Glutamatergic neuron (in vitro differentiated cells): ENCODE measurements around the gene KCNIP1. TPM values are rescaled to one million over a fixed set of nuclear protein-coding genes. Genes with fewer than 3 reads are reported as not detected.

Source experiments
- DNase-seq: peaks from one replicate; pipeline ENCODE4 v3.0.0; 2022
- H3K27ac Mint-ChIP-seq: one replicate; pipeline ENCODE4 v1.8.0; 2020; ENCODE audit warnings: mild to moderate bottlenecking, mixed read lengths, inconsistent platforms; ENCODE audit not compliant: unreplicated experiment
- H3K27me3 Mint-ChIP-seq: one replicate; pipeline ENCODE4 v1.8.0; 2020; ENCODE audit warnings: mild to moderate bottlenecking, moderate library complexity, mixed read lengths, inconsistent platforms; ENCODE audit not compliant: unreplicated experiment
- H3K36me3 Mint-ChIP-seq: one replicate; pipeline ENCODE4 v1.8.0; 2020; ENCODE audit warnings: mild to moderate bottlenecking, mixed read lengths, inconsistent platforms; ENCODE audit not compliant: unreplicated experiment
- H3K4me1 Mint-ChIP-seq: one replicate; pipeline ENCODE4 v1.8.0; 2020; ENCODE audit warnings: mild to moderate bottlenecking, low read depth, mixed read lengths, inconsistent platforms; ENCODE audit not compliant: unreplicated experiment
- H3K4me3 Mint-ChIP-seq: one replicate; pipeline ENCODE4 v1.8.0; 2020; ENCODE audit warnings: mild to moderate bottlenecking, mixed read lengths, inconsistent platforms; ENCODE audit not compliant: unreplicated experiment
- H3K9me3 Mint-ChIP-seq: one replicate; pipeline ENCODE4 v1.8.0; 2020; ENCODE audit warnings: mild to moderate bottlenecking, moderate library complexity, mixed read lengths, inconsistent platforms; ENCODE audit not compliant: unreplicated experiment
- CTCF ChIP-seq: fragments of 200-600 bp; sonication (generic); IDR thresholded peaks from one replicate; pipeline ENCODE4 v1.5.0; 2021; ENCODE audit not compliant: partially characterized antibody, unreplicated experiment
- total RNA-seq: library from RNA; stranded (reverse); fragmentation: NEBNext Ultra II Directional; extraction: Animal tissue kit (Norgen Biotek cat#: 25700); gene quantifications from one replicate; pipeline ENCODE4 v1.2.1, GENCODE V29; 2021; ENCODE audit not compliant: unreplicated experiment

Gene KCNIP1
- total RNA-seq, 1 donor from 2014 or later: 0.47 TPM

GRCh38 chr5:170563824-170564567, 60.2 kb downstream of the KCNIP1 start:
- Mint-ChIP-seq H3K36me3 (no peaks in the 10 kb centered on the region), H3K27ac (no peak overlapping the region), H3K9me3 (peaks cover 3% of the 10 kb centered on the region), H3K27me3 (no peaks in the 10 kb centered on the region), H3K4me1 (peaks cover 5% of the 10 kb centered on the region), H3K4me3 (no peak overlapping the region)
- TF ChIP-seq CTCF: no peak
- no peak for DNase-seq

GRCh38 chr5:170565072-170565471, 61.3 kb downstream of the KCNIP1 start:
- Mint-ChIP-seq H3K27ac (no peak overlapping the region), H3K9me3 (peaks cover 3% of the 10 kb centered on the region), H3K4me1 (peaks cover 5% of the 10 kb centered on the region), H3K27me3 (no peaks in the 10 kb centered on the region), H3K36me3 (no peaks in the 10 kb centered on the region), H3K4me3 (no peak overlapping the region)
- no peak for DNase-seq
- TF ChIP-seq CTCF: no peak

- H3K27me3 Mint-ChIP-seq: no peaks in the 10 kb centered on the region
- no peaks in the 10 kb centered on the region for H3K36me3 Mint-ChIP-seq
- peaks cover 6% of the 10 kb centered on the region for H3K9me3 Mint-ChIP-seq
- H3K4me1 Mint-ChIP-seq: peaks cover 21% of the 10 kb centered on the region
- TF ChIP-seq CTCF: no peak
- H3K27ac Mint-ChIP-seq: no peak overlapping the region
- no peak for DNase-seq
- no peak overlapping the region for H3K4me3 Mint-ChIP-seq
These were observed 65.3 kb downstream of the KCNIP1 start for GRCh38 chr5:170569101-170569500.

- peaks cover 6% of the 10 kb centered on the region for H3K9me3 Mint-ChIP-seq
- H3K36me3 Mint-ChIP-seq: no peaks in the 10 kb centered on the region
- H3K27me3 Mint-ChIP-seq: no peaks in the 10 kb centered on the region
- DNase-seq: no peak
- H3K4me1 Mint-ChIP-seq: peaks cover 17% of the 10 kb centered on the region
- TF ChIP-seq CTCF: no peak
- no peak overlapping the region for H3K4me3 Mint-ChIP-seq
- no peak overlapping the region for H3K27ac Mint-ChIP-seq
These were observed 66.7 kb downstream of the KCNIP1 start for GRCh38 chr5:170570476-170570875.

GRCh38 chr5:170571281-170571731, 67.5 kb downstream of the KCNIP1 start:
- Mint-ChIP-seq H3K4me1 (peaks cover 17% of the 10 kb centered on the region), H3K27me3 (no peaks in the 10 kb centered on the region), H3K27ac (no peak overlapping the region), H3K9me3 (peaks cover 6% of the 10 kb centered on the region), H3K4me3 (no peak overlapping the region), H3K36me3 (no peaks in the 10 kb centered on the region)
- no peak for DNase-seq
- TF ChIP-seq CTCF: no peak
